ENCODE data around the gene PRRG3.

- TF ChIP-seq EP300 (IDR thresholded peaks at IDR 0.05), result no peak
- no peak for TF ChIP-seq POLR2A (IDR thresholded peaks at IDR 0.05)
These were observed 19.1 kb downstream of the PRRG3 start for GRCh38 chrX:151714362-151714761.

Measured in upper lobe of left lung (tissue), 4 donors.